ENCODE results near the gene LGMN.

- TF ChIP-seq ZBTB12 (CRISPR knock-in tag; IDR thresholded peaks at IDR 0.05): no peak
- TF ChIP-seq EP300 (IDR thresholded peaks at IDR 0.05; ENCODE audit: low read length): no peak
- TF ChIP-seq POLR2AphosphoS5 (IDR thresholded peaks at IDR 0.05; ENCODE audit: control insufficient read depth, insufficient read depth, low read depth, low read length): no peak
Measured at GRCh38 chr14:92675976-92676375, 72.5 kb downstream of the LGMN start.
